Stimulated activated CD8-positive, alpha-beta memory T cell treated with anti-CD3 and anti-CD28 coated beads, Interleukin-4, amount 100 ng/mL, for 1 hour (primary cell): Measurements from ENCODE around the gene POU4F1.

Experiments used
- DNase-seq, 2 donors: peaks; one replicate each; pipeline ENCODE4 v3.0.0-alpha.2; 2020; ENCODE audit warnings: low read depth in 2 of 2, low spot score in 1 of 2

Gene POU4F1

DNA sequence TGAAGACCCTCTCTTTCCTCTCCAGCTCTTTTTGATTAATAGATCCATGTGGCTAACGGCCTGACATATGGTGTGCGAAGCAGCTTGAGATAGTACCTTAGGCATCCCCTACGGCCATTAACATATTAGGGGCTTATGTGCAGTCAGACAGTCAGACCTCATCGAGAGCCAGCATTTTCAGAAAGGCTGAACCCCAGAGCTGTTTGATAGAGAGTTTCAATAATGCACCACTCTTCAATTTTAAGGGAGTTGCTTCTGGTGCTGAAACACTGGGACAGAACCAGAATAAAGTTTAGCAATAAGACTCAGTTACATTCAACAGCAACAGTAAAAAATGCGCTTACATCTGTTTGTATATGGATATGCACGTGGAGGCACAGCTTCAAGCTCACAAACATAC, 10.8 kb downstream of the POU4F1 start:
- DNase-seq = no peak

DNA sequence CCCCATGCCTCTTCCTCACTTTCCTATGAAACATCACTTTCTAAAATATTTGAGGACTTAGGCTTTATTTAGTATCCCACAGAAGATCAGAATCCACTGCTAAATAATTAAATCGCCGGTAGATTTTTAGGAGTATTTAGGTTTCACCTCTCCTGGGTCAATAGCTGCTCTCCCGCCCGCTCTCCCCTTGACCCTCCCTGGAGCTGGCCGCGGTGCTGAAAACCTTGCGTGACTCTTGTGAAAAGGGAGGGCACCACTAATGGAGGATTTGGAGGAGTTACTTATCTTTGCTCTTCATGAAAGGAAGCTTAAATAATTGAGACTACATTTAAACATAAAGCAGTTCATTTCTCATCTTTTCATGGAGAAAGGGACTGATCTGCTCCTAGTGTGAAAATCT, 14.1 kb downstream of the POU4F1 start:
- DNase-seq = no peak

- no peak for DNase-seq
These were observed 16.0 kb downstream of the POU4F1 start for GRCh38 chr13:78587395-78587794.

GRCh38 chr13:78586706-78587105, 16.6 kb downstream of the POU4F1 start:
- no peak for DNase-seq

DNA sequence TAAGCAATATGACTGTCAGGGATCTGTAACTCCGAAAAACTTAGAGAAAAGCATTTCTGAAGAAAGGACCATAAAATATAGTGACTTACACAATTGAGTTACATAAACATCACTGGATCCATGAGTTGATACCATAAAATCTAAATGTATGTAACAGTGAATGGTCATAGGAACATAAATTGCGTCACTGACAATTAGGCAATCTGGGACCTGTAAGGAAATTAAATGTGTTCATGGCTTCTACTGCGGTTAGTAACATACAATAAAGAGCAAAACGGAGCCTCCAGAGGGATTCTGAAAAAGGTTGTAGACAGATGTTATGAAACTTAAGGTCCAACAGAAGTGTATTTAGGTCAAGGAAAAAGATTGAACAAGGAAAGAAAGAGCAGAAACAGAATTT, 27.1 kb downstream of the POU4F1 start:
- no peak for DNase-seq

- no peak for DNase-seq
These were observed 30.9 kb downstream of the POU4F1 start for GRCh38 chr13:78572459-78572858.

- DNase-seq = no peak
These were observed 34.3 kb downstream of the POU4F1 start for GRCh38 chr13:78569029-78569428.

- DNase-seq = no peak
These were observed 36.7 kb downstream of the POU4F1 start for GRCh38 chr13:78566631-78567030.

DNA sequence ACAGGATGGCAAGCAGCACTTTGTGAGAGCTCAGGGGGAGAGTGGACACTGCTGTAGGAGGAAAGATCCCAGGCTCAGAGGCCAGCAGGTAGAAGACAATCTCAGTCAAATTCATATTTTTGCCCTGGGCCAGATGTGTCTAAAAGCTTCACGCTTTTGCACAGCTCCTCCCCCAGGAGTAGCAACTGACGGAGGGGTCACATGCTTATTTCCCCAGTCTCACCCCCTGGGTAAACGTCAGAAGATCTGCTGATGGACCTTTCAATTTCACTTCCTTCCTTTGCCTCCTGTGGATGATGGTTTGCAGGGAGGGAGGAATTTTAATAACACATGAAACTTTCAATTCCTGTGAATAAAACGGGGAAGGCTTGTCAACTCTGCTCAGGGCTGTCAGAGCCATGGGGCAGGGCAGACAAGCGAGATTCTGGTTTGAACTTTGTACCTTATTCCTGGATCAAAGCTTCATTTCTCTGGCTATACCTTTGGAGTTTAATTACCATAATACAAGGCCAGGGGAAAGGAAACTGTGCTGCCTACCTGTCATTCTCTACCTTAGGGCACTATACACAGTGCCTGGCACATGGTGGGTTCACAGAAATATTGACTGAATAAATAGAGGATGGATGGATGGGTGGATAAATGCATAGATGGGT, 41.0 kb downstream of the POU4F1 start:
- DNase-seq = no peak
